A172 (cell line): ENCODE results near the gene ZCCHC14. TPM values are rescaled to one million over a fixed set of nuclear protein-coding genes. Genes with fewer than 3 reads are reported as not detected.
"Not testable (repeated sequence)": the region's sequence is repeated elsewhere in the genome, so short reads cannot be mapped to it uniquely, and the experiment has no call there.

ENCODE experiments used
- DNase-seq: peaks from one replicate; pipeline ENCODE4 v3.0.0-alpha.2; 2015; ENCODE audit warnings: low spot score
- total RNA-seq: library from RNA; depleted of rRNA; stranded (reverse); fragments of >200 nt; shearing (Covaris generic); gene quantifications from 2 replicates; pipeline ENCODE4 v1.2.3, GENCODE V29; 2014; rRNA removed

ZCCHC14 gene
- total RNA-seq, 1 experiment from 2014 or later: 8.4 TPM

- DNase-seq: not testable (repeated sequence)
These were observed 129.8 kb downstream of the ZCCHC14 start for GRCh38 chr16:87362828-87363559.

GRCh38 chr16:87361916-87362619, 130.8 kb downstream of the ZCCHC14 start:
- DNase-seq: no peak

- no peak for DNase-seq
These were observed 131.8 kb downstream of the ZCCHC14 start for GRCh38 chr16:87360862-87361610.

- DNase-seq: no peak
These were observed 133.7 kb downstream of the ZCCHC14 start for GRCh38 chr16:87359121-87359520.

- DNase-seq: no peak
These were observed 134.1 kb downstream of the ZCCHC14 start for GRCh38 chr16:87358696-87359095.

GRCh38 chr16:87358250-87358649, 134.6 kb downstream of the ZCCHC14 start:
- DNase-seq: no peak

- no peak for DNase-seq
These were observed 136.4 kb downstream of the ZCCHC14 start for GRCh38 chr16:87356491-87356853.

Other genes starting within 250 kb of the ZCCHC14 start
- gene C16orf95, start 175.6 kb downstream of the ZCCHC14 start, total RNA-seq: 18.0 and 22.8 TPM in 2 replicates
- gene FBXO31, start 109.2 kb downstream of the ZCCHC14 start, total RNA-seq: 18.4 and 19.8 TPM in 2 replicates
- 27.4 and 35.9 TPM in 2 replicates for gene MAP1LC3B, start 100.7 kb downstream of the ZCCHC14 start, total RNA-seq
- 9.1 and 12.0 TPM in 2 replicates for gene JPH3, start 109.5 kb upstream of the ZCCHC14 start, total RNA-seq